Endothelial cell of umbilical vein (primary cell): Measurements from ENCODE around the gene C1orf105.

Source experiments
- FOS ChIP-seq: IDR thresholded peaks from 2 replicates; pipeline ENCODE4 v1.6.1; 2011; ENCODE audit warnings: mild to moderate bottlenecking, low read length, moderate library complexity, borderline replicate concordance; ENCODE audit not compliant: insufficient read depth
- MAX ChIP-seq: IDR thresholded peaks from 2 replicates; pipeline ENCODE4 v1.6.1; 2011; ENCODE audit not compliant: insufficient read depth, insufficient read length

GRCh38 chr1:172425339-172425738 lies 4.9 kb downstream of the C1orf105 start:
- TF ChIP-seq MAX (no peak), FOS (no peak)
